ENCODE measurements around the gene NLRP3. TPM values are rescaled to one million over a fixed set of nuclear protein-coding genes. Genes with fewer than 3 reads are reported as not detected.
"Not testable (repeated sequence)": the region's sequence is repeated elsewhere in the genome, so short reads cannot be mapped to it uniquely, and the experiment has no call there.

The NLRP3 gene
- total RNA-seq, 1 donor from 2014 or later, result 0.44 TPM

DNA sequence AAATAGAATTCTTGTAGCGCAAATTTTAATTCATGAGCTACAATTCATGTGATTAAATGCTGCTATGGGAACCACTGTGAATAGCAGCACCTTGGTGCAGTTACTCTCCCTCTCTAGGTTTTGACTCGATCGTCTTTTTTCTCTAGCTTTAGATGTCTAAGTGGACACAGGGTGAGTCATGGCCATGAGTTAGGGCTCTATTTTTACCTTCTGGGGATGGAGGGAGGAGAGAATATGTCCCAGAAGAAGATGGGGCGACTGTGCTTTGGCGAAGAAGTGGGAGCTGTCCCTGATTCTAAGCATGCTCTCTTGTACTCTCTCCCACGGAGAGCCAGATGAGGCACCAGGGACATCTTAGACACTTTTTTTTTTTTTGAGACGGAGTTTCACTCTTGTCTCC lies 43.5 kb downstream of the NLRP3 start:
- DNase-seq, result no peak
- peaks cover 4% of the 10 kb centered on the region for H3K9me3 Mint-ChIP-seq
- intact Hi-C loops (cut with micrococcal nuclease), result no loop called here
- no peaks in the 10 kb centered on the region for H3K36me3 Mint-ChIP-seq (ENCODE audit: low read depth)
- CTCF ChIA-PET, result no interaction called here
- H3K27me3 Mint-ChIP-seq, result peaks cover 7% of the 10 kb centered on the region
- POLR2A ChIA-PET, result interaction anchor here (1.0 kb wide), 1 partner anchor 19 kb away, joined by 3 read pairs; no protein-coding TSS in a partner anchor
- ATAC-seq (ENCODE audit: low read depth), result no peak
- H3K4me1 Mint-ChIP-seq, result no peaks in the 10 kb centered on the region
- TF ChIP-seq, protein P1, sequence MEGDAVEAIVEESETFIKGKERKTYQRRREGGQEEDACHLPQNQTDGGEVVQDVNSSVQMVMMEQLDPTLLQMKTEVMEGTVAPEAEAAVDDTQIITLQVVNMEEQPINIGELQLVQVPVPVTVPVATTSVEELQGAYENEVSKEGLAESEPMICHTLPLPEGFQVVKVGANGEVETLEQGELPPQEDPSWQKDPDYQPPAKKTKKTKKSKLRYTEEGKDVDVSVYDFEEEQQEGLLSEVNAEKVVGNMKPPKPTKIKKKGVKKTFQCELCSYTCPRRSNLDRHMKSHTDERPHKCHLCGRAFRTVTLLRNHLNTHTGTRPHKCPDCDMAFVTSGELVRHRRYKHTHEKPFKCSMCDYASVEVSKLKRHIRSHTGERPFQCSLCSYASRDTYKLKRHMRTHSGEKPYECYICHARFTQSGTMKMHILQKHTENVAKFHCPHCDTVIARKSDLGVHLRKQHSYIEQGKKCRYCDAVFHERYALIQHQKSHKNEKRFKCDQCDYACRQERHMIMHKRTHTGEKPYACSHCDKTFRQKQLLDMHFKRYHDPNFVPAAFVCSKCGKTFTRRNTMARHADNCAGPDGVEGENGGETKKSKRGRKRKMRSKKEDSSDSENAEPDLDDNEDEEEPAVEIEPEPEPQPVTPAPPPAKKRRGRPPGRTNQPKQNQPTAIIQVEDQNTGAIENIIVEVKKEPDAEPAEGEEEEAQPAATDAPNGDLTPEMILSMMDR (IDR thresholded peaks at IDR 0.05), result no peak
- no peak overlapping the region for H3K4me3 Mint-ChIP-seq
- no peak overlapping the region for H3K27ac Mint-ChIP-seq

DNA sequence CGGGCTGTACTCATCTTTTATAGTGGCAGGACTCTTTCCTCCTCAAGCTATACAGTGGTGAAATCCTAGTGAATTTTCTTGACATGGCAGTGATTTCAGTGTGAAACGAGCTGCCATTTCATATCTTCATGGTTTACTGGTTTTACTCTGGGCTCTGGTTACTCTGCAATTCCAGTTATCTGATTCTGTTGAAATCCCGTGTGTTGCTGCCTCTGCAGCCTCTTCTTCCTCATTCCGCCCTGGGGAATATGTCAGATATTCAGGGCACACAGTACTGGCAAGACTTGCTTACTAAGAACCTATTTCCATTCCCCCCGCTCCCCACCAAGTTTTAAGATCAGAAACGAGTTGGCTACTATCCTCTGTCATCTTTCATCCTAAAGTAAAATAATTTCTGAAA lies 49.8 kb downstream of the NLRP3 start:
- Mint-ChIP-seq H3K36me3 (ENCODE audit: low read depth) (no peaks in the 10 kb centered on the region), H3K27me3 (no peaks in the 10 kb centered on the region), H3K4me1 (peaks cover 12% of the 10 kb centered on the region), H3K9me3 (peaks cover 4% of the 10 kb centered on the region), H3K4me3 (no peak overlapping the region), H3K27ac (no peak overlapping the region)
- ATAC-seq (ENCODE audit: low read depth) (no peak), DNase-seq (no peak)
- ChIA-PET POLR2A (no interaction called here), CTCF (no interaction called here)
- TF ChIP-seq, protein P1 (IDR thresholded peaks at IDR 0.05), result no peak
- intact Hi-C loops (cut with micrococcal nuclease), result no loop called here

DNA sequence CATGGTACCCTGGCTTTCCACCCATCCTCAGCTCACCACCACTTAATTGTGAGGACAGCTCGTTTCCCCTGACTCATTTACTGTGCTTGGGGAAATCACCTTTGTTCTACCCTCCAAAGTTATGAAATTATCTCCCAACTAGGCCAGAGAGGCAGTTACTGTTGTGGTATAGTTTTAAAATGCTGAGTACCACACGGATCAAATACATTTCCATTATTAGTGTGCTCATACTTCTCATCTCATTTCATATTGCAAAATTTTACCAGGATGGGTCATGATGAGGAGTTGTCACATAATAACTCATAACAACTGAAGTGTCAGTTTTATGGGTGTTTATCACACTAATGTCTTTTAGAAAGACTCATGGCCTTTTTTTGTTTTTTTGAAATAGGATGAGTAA lies 51.2 kb downstream of the NLRP3 start:
- ATAC-seq (ENCODE audit: low read depth), result no peak
- no peak for DNase-seq
- intact Hi-C loops (cut with micrococcal nuclease), result no loop called here
- peaks cover 20% of the 10 kb centered on the region for H3K4me1 Mint-ChIP-seq
- CTCF ChIA-PET, result no interaction called here
- H3K9me3 Mint-ChIP-seq, result peaks cover 4% of the 10 kb centered on the region
- H3K4me3 Mint-ChIP-seq, result no peak overlapping the region
- no peaks in the 10 kb centered on the region for H3K36me3 Mint-ChIP-seq (ENCODE audit: low read depth)
- POLR2A ChIA-PET, result interaction anchor here (0.6 to 1.0 kb wide), 3 partner anchors 10 to 77 kb away, joined by 3 to 4 read pairs (median 3); no protein-coding TSS in a partner anchor
- H3K27me3 Mint-ChIP-seq, result no peaks in the 10 kb centered on the region
- H3K27ac Mint-ChIP-seq, result no peak overlapping the region
- TF ChIP-seq, protein P1 (IDR thresholded peaks at IDR 0.05), result no peak

DNA sequence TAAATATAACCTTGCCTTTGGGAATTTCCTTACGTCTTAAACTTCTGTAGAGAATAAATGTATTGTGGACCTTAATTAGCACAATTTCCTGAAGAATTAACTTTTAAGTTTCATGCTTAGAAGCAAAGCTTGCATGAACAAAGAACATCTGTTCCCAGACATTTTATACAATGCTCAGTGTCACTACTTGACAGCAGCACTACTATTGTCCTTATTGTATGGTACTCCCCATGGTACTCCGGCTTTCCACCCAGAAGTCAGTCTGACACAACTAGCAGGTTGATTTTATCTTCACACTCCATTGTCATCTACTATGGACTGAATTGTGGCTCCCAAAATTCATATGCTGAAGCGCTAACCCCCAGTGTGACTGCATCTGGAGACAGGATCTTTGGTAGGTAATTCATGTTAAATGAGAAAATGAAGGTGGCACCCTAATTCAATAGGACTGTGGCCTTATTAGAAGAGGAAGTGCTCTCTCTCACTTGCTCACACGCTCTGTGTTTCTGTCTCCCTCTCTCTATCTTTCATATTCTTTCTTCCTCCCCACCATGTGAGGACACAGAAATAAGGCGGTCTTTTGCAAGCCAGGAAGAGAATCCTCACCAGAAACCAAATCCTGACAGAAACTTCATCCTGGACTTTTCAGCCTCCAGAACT lies 52.6 kb downstream of the NLRP3 start:
- no peak overlapping the region for H3K4me3 Mint-ChIP-seq
- intact Hi-C loops (cut with micrococcal nuclease), result no loop called here

DNA sequence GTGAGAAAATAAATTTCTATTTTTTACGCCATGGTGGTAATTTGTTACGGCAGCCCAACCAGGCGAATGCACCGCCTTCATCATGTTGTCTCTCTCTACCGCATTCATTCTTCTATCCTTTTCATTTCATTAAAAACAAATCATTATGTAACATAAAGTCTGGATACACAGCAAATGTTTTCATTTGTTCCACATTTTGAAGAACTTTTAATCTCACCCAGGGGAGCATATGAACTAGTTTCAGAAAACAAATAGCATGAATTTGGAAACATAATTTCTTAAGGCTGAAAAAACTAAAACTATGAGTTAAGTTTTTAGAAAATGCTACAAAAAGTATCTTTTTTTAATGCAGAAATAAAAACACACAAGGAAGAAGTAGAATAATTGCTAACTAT lies 53.2 kb downstream of the NLRP3 start:
- DNase-seq (no peak), ATAC-seq (ENCODE audit: low read depth) (no peak)
- POLR2A ChIA-PET, result no interaction called here
- TF ChIP-seq, protein P1 (IDR thresholded peaks at IDR 0.05), result no peak
- CTCF ChIA-PET, result no interaction called here
- H3K4me3 Mint-ChIP-seq, result no peak overlapping the region
- peaks cover 29% of the 10 kb centered on the region for H3K4me1 Mint-ChIP-seq
- H3K9me3 Mint-ChIP-seq, result no peaks in the 10 kb centered on the region
- no peak overlapping the region for H3K27ac Mint-ChIP-seq
- H3K36me3 Mint-ChIP-seq (ENCODE audit: low read depth), result no peaks in the 10 kb centered on the region
- H3K27me3 Mint-ChIP-seq, result no peaks in the 10 kb centered on the region
- intact Hi-C loops (cut with micrococcal nuclease), result no loop called here

More for the DNA sequence above, 52.6 kb downstream of the NLRP3 start:
- no peaks in the 10 kb centered on the region for H3K36me3 Mint-ChIP-seq (ENCODE audit: low read depth)
- no peaks in the 10 kb centered on the region for H3K9me3 Mint-ChIP-seq
- TF ChIP-seq, protein P1 (IDR thresholded peaks at IDR 0.05), result no peak
- H3K27ac Mint-ChIP-seq, result no peak overlapping the region
- H3K27me3 Mint-ChIP-seq, result no peaks in the 10 kb centered on the region
- DNase-seq (no peak), ATAC-seq (ENCODE audit: low read depth) (no peak)
- H3K4me1 Mint-ChIP-seq, result peaks cover 29% of the 10 kb centered on the region
- POLR2A ChIA-PET, result no interaction called here
- CTCF ChIA-PET, result no interaction called here

DNA sequence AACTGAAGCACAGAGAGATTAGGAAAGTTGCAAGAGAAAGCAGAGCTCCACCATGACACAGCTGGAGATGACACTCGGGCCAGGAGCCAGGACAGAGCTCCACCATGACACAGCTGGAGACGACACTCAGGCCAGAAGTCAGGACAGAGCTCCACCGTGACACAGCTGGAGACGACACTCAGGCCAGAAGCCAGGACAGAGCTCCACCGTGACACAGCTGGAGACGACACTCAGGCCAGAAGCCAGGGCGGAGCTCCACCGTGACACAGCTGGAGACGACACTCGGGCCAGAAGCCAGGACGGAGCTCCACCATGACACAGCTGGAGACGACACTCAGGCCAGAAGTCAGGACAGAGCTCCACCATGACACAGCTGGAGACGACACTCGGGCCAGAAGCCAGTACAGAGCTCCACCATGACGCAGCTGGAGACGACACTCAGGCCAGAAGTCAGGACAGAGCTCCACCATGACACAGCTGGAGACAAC lies 55.0 kb downstream of the NLRP3 start:
- H3K9me3 Mint-ChIP-seq; ATAC-seq (ENCODE audit: low read depth); H3K36me3 Mint-ChIP-seq (ENCODE audit: low read depth); DNase-seq; intact Hi-C loops (cut with micrococcal nuclease); H3K27me3 Mint-ChIP-seq; H3K27ac Mint-ChIP-seq; H3K4me3 Mint-ChIP-seq: not testable (repeated sequence)
- CTCF ChIA-PET, result interaction anchor here (0.9 to 1.3 kb wide), 2 partner anchors 15 to 98 kb away, joined by 3 to 4 read pairs; no protein-coding TSS in a partner anchor
- H3K4me1 Mint-ChIP-seq, result peaks cover 38% of the 10 kb centered on the region
- POLR2A ChIA-PET, result interaction anchor here (0.7 to 1.3 kb wide), 2 partner anchors 31 to 81 kb away, joined by 3 to 6 read pairs; no protein-coding TSS in a partner anchor

Data from activated B cell treated with CpG ODN at 0.5 μM for 24 hours (primary cell).